Sigmoid colon (tissue), 7 donors: ENCODE results near the gene DAAM2. TPM values are rescaled to one million over a fixed set of nuclear protein-coding genes. Genes with fewer than 3 reads are reported as not detected.

Experiments
- DNase-seq: peaks from one replicate; pipeline ENCODE4 v3.0.0-alpha.2; 2019
- H3K27ac ChIP-seq, 4 donors: fragments of 200-600 bp; sonication (generic); one replicate each; pipeline ENCODE4 v1.5.1; 2016 to 2019; ENCODE audit warnings: mild to moderate bottlenecking in 1 of 4
- H3K27me3 ChIP-seq, 3 donors: fragments of 200-600 bp; sonication (generic); one replicate each; pipeline ENCODE4 v1.5.1; 2019; ENCODE audit warnings: mild to moderate bottlenecking in 1 of 3
- H3K36me3 ChIP-seq, 4 donors: fragments of 200-600 bp; sonication (generic); one replicate each; pipeline ENCODE4 v1.5.1; 2016 to 2019
- H3K4me1 ChIP-seq, 4 donors: fragments of 200-600 bp; sonication (generic); one replicate each; pipeline ENCODE4 v1.5.1; 2017 to 2019
- H3K4me3 ChIP-seq, 4 donors: fragments of 200-600 bp; sonication (generic); one replicate each; pipeline ENCODE4 v1.5.1; 2017 to 2019; ENCODE audit warnings: mild to moderate bottlenecking in 2 of 4, moderate library complexity in 1 of 4
- H3K9me3 ChIP-seq, 4 donors: fragments of 200-600 bp in 3 of 4; sonication (generic) in 3 of 4; one replicate each; pipeline versions ENCODE4 v1.5.1 to v1.6.1; 2013 to 2019
- CTCF ChIP-seq, 4 experiments: fragments of 450-650 bp in 3 of 4; fragments of 200-600 bp in 1 of 4; IDR thresholded peaks; one replicate each; pipeline ENCODE4 v1.5.1; 2016 to 2019; ENCODE audit warnings: antibody characterized with exemption in 4 of 4, mild to moderate bottlenecking in 3 of 4, moderate library complexity in 2 of 4
- EP300 ChIP-seq, 4 donors: sonication (generic); formaldehyde crosslinking; IDR thresholded peaks; one replicate each; pipeline ENCODE4 v1.6.1; 2017; ENCODE audit warnings: antibody characterized with exemption in 4 of 4
- POLR2A ChIP-seq, 2 donors: fragments of 450-650 bp; IDR thresholded peaks; one replicate each; pipeline ENCODE4 v1.6.1; 2016; ENCODE audit warnings: antibody characterized with exemption in 2 of 2, mild to moderate bottlenecking in 2 of 2, moderate library complexity in 2 of 2
- POLR2AphosphoS5 ChIP-seq, 4 donors: sonication (generic); formaldehyde crosslinking; IDR thresholded peaks; one replicate each; pipeline ENCODE4 v1.6.1; 2017; ENCODE audit warnings: antibody characterized with exemption in 4 of 4
- WGBS, 2 donors: extraction: QIAGEN DNeasy Blood & Tissue Kit; methylation state at CpG; one replicate each; pipeline ENCODE4 v1.1.7; 2013; 5-methylcytosine and 5-hydroxymethylcytosine counted together
- intact Hi-C: fragments of 100-400 bp; cut with DNase I; formaldehyde crosslinking; loops from one replicate; pipeline ENCODE4 v1.15.1; 2023
- polyA plus RNA-seq, 3 donors: library from polyadenylated mRNA; stranded (reverse); fragments of 200-250 nt; gene quantifications; one replicate each; pipeline ENCODE4 v1.2.3, GENCODE V29; 2013
- total RNA-seq, 4 donors: library from RNA; depleted of rRNA; stranded (reverse); fragments of >200 nt; gene quantifications; one replicate each; pipeline ENCODE4 v1.1.0, GENCODE V29; 2016
- donor health status: healthy with polysubstance abuse.
- donor health status: Bipolar disorder and iron deficiency.
- donor health status: healthy.

Gene DAAM2
- total and polyA plus RNA-seq, 7 donors: 4.2 to 53.2 (median 23.2) TPM

GRCh38 chr6:39835821-39836295 is 43.7 kb downstream of the DAAM2 start:
- H3K4me3 ChIP-seq: no peak overlapping the region
- H3K9me3 ChIP-seq: no peaks in the 10 kb centered on the region
- H3K27ac ChIP-seq: peak overlapping the region in 2 of 4 donors; percentile 58 to 77
- no peak for DNase-seq
- no peaks in the 10 kb centered on the region for H3K27me3 ChIP-seq
- H3K36me3 ChIP-seq: no peaks in the 10 kb centered on the region
- intact Hi-C loops: no loop called here
- WGBS, 2 donors: 48 to 77% methylated on average over 2 of the region's 2 CpGs
- no peak for TF ChIP-seq POLR2A (IDR thresholded peaks at IDR 0.05)
- no peak for TF ChIP-seq POLR2AphosphoS5 (IDR thresholded peaks at IDR 0.05)
- no peak for TF ChIP-seq EP300 (IDR thresholded peaks at IDR 0.05)
- TF ChIP-seq CTCF (IDR thresholded peaks at IDR 0.05): no peak
- H3K4me1 ChIP-seq: peaks cover 0 to 68% (median 42%) of the 10 kb centered on the region in 4 donors

GRCh38 chr6:39836606-39837005 is 44.4 kb downstream of the DAAM2 start:
- WGBS, 2 donors: 64 to 70% methylated on average over 4 of the region's 4 CpGs
- H3K4me3 ChIP-seq: no peak overlapping the region
- H3K27ac ChIP-seq: peak overlapping the region in 3 of 4 donors; percentile 10 to 77 (median 58)
- H3K4me1 ChIP-seq: peaks cover 0 to 66% (median 42%) of the 10 kb centered on the region in 4 donors
- no peak for DNase-seq
- intact Hi-C loops: no loop called here
- H3K27me3 ChIP-seq: no peaks in the 10 kb centered on the region
- H3K36me3 ChIP-seq: no peaks in the 10 kb centered on the region
- no peaks in the 10 kb centered on the region for H3K9me3 ChIP-seq
- TF ChIP-seq CTCF (IDR thresholded peaks at IDR 0.05) (no peak), POLR2AphosphoS5 (IDR thresholded peaks at IDR 0.05) (no peak), POLR2A (IDR thresholded peaks at IDR 0.05) (no peak), EP300 (IDR thresholded peaks at IDR 0.05) (no peak)

GRCh38 chr6:39839445-39839844 is 47.3 kb downstream of the DAAM2 start:
- intact Hi-C loops: no loop called here
- H3K27me3 ChIP-seq: no peaks in the 10 kb centered on the region
- TF ChIP-seq POLR2A (IDR thresholded peaks at IDR 0.05): no peak
- TF ChIP-seq EP300 (IDR thresholded peaks at IDR 0.05): no peak
- H3K4me1 ChIP-seq: peaks cover 0 to 41% (median 38%) of the 10 kb centered on the region in 4 donors
- no peaks in the 10 kb centered on the region for H3K9me3 ChIP-seq
- no peak for DNase-seq
- WGBS, 2 donors: 85 to 94% methylated on average over 1 of the region's 1 CpG
- H3K27ac ChIP-seq: peak overlapping the region in 1 of 4 donors; percentile 77
- H3K4me3 ChIP-seq: no peak overlapping the region
- H3K36me3 ChIP-seq: no peaks in the 10 kb centered on the region

- peaks cover 0 to 29% (median 26%) of the 10 kb centered on the region in 4 donors for H3K4me1 ChIP-seq
- intact Hi-C loops: no loop called here
- peak overlapping the region in 1 of 4 donors; percentile 77 for H3K27ac ChIP-seq
- H3K9me3 ChIP-seq: no peaks in the 10 kb centered on the region
- DNase-seq: peak; percentile 54
- H3K36me3 ChIP-seq: no peaks in the 10 kb centered on the region
- H3K4me3 ChIP-seq: no peak overlapping the region
- H3K27me3 ChIP-seq: no peaks in the 10 kb centered on the region
- 28 to 43% methylated on average over 6 of the region's 6 CpGs for WGBS, 2 donors
- TF ChIP-seq EP300 (IDR thresholded peaks at IDR 0.05) (no peak), POLR2A (IDR thresholded peaks at IDR 0.05) (no peak), CTCF (IDR thresholded peaks at IDR 0.05) (no peak), POLR2AphosphoS5 (IDR thresholded peaks at IDR 0.05) (no peak)
Measured at GRCh38 chr6:39840781-39841180, 48.6 kb downstream of the DAAM2 start.

GRCh38 chr6:39841291-39841690 is 49.1 kb downstream of the DAAM2 start:
- TF ChIP-seq POLR2AphosphoS5 (IDR thresholded peaks at IDR 0.05) (no peak), EP300 (IDR thresholded peaks at IDR 0.05) (no peak), CTCF (IDR thresholded peaks at IDR 0.05) (no peak), POLR2A (IDR thresholded peaks at IDR 0.05) (no peak)
- 23 to 34% methylated on average over 3 of the region's 3 CpGs for WGBS, 2 donors
- H3K4me3 ChIP-seq: no peak overlapping the region
- H3K36me3 ChIP-seq: no peaks in the 10 kb centered on the region
- H3K9me3 ChIP-seq: no peaks in the 10 kb centered on the region
- peak; percentile 12 for DNase-seq
- intact Hi-C loops: no loop called here
- peaks cover 0 to 23% (median 21%) of the 10 kb centered on the region in 4 donors for H3K4me1 ChIP-seq
- no peaks in the 10 kb centered on the region for H3K27me3 ChIP-seq
- peak overlapping the region in 1 of 4 donors; percentile 77 for H3K27ac ChIP-seq
